GM21390 (cell line): ENCODE measurements around the gene ATP8B1.
"Not testable (repeated sequence)": the region's sequence is repeated elsewhere in the genome, so short reads cannot be mapped to it uniquely, and the experiment has no call there.

Experiments
- ATAC-seq: cut with Tn5 transposase; IDR thresholded peaks from one replicate; pipeline ENCODE4 v1.9.1; 2021; ENCODE audit not compliant: unreplicated experiment

Gene ATP8B1

GRCh38 chr18:57771193-57771592, 31.9 kb downstream of the ATP8B1 start:
- ATAC-seq, result no peak

GRCh38 chr18:57768537-57769326, 34.4 kb downstream of the ATP8B1 start:
- no peak for ATAC-seq

- ATAC-seq, result no peak
Measured at GRCh38 chr18:57767259-57768050, 35.7 kb downstream of the ATP8B1 start.

GRCh38 chr18:57764995-57765394, 38.1 kb downstream of the ATP8B1 start:
- ATAC-seq, result no peak

GRCh38 chr18:57764087-57764486, 39.0 kb downstream of the ATP8B1 start:
- no peak for ATAC-seq

- no peak for ATAC-seq
Measured at GRCh38 chr18:57762686-57763085, 40.4 kb downstream of the ATP8B1 start.

GRCh38 chr18:57759650-57760049, 43.5 kb downstream of the ATP8B1 start:
- ATAC-seq, result no peak

- no peak for ATAC-seq
Measured at GRCh38 chr18:57755473-57756067, 47.5 kb downstream of the ATP8B1 start.

GRCh38 chr18:57754577-57755338, 48.4 kb downstream of the ATP8B1 start:
- peak; percentile 79 for ATAC-seq

GRCh38 chr18:57753063-57753462, 50.1 kb downstream of the ATP8B1 start:
- ATAC-seq, result no peak

GRCh38 chr18:57749604-57749970, 53.5 kb downstream of the ATP8B1 start:
- ATAC-seq, result no peak

GRCh38 chr18:57748770-57749603, 54.1 kb downstream of the ATP8B1 start:
- ATAC-seq, result peak; percentile 95

GRCh38 chr18:57747809-57748680, 55.1 kb downstream of the ATP8B1 start:
- no peak for ATAC-seq

- ATAC-seq, result no peak
Measured at GRCh38 chr18:57744211-57744694, 58.9 kb downstream of the ATP8B1 start.

- ATAC-seq, result no peak
Measured at GRCh38 chr18:57743008-57743407, 60.1 kb downstream of the ATP8B1 start.

- ATAC-seq, result no peak
Measured at GRCh38 chr18:57741273-57741672, 61.8 kb downstream of the ATP8B1 start.

- ATAC-seq, result no peak
Measured at GRCh38 chr18:57738078-57738477, 65.0 kb downstream of the ATP8B1 start.

GRCh38 chr18:57737400-57738060, 65.6 kb downstream of the ATP8B1 start:
- no peak for ATAC-seq

GRCh38 chr18:57735042-57735441, 68.1 kb downstream of the ATP8B1 start:
- ATAC-seq, result not testable (repeated sequence)
